GM12873 (cell line): ENCODE measurements around the gene LPCAT2.
A peak's percentile ranks its signal among the peaks of the same experiment; 100 is the strongest.

Experiments used
- TF ChIP-seq, protein P1 (sequence below): IDR thresholded peaks from 2 replicates; pipeline ENCODE4 v1.5.1; 2012; ENCODE audit warnings: low read depth, mild to moderate bottlenecking, moderate library complexity, low read length, control low read depth; ENCODE audit not compliant: insufficient read depth; ENCODE audit errors: missing control alignments

Gene LPCAT2, protein sequence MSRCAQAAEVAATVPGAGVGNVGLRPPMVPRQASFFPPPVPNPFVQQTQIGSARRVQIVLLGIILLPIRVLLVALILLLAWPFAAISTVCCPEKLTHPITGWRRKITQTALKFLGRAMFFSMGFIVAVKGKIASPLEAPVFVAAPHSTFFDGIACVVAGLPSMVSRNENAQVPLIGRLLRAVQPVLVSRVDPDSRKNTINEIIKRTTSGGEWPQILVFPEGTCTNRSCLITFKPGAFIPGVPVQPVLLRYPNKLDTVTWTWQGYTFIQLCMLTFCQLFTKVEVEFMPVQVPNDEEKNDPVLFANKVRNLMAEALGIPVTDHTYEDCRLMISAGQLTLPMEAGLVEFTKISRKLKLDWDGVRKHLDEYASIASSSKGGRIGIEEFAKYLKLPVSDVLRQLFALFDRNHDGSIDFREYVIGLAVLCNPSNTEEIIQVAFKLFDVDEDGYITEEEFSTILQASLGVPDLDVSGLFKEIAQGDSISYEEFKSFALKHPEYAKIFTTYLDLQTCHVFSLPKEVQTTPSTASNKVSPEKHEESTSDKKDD

DNA sequence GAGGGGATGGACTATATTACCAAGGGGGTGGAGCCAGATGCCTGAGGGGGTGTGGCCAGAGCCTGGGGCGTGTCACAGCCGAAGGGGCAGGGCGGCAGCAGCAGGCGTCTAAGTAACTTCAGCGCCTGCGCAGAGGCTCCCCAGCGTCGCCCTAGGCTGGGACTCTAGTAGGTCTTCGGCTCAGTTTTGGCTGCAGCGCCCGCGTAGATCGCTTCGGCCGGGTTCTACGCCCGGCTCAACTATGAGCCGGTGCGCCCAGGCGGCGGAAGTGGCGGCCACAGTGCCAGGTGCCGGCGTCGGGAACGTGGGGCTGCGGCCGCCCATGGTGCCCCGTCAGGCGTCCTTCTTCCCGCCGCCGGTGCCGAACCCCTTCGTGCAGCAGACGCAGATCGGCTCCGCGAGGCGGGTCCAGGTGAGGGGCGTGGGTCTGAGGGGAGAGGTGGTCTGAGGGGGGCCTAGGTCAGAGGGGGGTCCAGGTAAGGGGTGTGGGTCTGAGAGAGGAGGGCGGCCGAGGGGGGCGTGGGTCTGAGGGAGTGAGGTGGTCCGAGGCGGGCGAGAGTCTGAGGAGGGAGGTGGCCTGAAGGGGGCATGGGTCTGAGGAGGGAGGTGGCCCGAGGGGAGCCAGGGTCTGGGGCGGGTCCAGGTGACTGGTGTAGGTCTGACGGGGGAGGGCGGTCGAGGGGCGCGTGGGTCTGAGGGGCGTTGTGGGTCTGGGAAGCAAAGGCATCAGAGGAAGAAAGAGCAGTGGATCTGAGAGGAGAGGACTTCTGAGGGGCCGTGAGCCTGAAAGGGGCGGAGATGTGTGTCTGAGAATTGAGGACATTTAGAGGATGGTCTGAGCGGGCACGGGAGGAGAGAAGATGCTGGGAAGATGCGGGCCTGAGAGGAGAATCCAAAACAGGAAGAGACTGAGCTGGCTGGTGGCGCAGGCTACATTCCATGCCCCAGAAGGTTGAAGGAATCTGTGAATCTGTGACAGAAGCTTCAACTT is at the start of gene LPCAT2:
Gene LPCAT2, plus strand, starts transcription at position 132 of the 991 bp plus-strand sequence. Its CDS starts 110 bp downstream, at position 242.
- TF ChIP-seq, protein P1, sequence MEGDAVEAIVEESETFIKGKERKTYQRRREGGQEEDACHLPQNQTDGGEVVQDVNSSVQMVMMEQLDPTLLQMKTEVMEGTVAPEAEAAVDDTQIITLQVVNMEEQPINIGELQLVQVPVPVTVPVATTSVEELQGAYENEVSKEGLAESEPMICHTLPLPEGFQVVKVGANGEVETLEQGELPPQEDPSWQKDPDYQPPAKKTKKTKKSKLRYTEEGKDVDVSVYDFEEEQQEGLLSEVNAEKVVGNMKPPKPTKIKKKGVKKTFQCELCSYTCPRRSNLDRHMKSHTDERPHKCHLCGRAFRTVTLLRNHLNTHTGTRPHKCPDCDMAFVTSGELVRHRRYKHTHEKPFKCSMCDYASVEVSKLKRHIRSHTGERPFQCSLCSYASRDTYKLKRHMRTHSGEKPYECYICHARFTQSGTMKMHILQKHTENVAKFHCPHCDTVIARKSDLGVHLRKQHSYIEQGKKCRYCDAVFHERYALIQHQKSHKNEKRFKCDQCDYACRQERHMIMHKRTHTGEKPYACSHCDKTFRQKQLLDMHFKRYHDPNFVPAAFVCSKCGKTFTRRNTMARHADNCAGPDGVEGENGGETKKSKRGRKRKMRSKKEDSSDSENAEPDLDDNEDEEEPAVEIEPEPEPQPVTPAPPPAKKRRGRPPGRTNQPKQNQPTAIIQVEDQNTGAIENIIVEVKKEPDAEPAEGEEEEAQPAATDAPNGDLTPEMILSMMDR = no peak

DNA sequence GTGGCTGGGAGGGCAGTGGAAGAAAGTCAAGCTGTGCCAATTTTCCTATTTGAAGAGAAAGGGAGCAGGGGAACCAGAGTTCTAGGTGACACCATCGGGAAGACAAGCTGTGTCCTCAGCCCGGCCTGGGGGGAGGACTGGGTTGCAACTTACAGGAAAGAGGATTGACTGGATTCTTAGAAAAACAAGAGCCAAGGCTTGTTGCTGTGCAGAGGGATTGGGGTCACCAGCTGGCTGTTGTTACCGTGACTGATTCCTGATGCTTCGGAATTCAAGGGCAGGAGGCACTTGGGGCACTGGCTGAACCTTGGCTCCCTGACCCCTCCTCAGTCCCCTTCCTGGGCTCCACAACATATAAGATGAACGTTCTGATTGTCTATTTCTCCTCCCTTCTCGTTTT is 46.6 kb upstream of the LPCAT2 start:
- TF ChIP-seq, protein P1 = no peak

DNA sequence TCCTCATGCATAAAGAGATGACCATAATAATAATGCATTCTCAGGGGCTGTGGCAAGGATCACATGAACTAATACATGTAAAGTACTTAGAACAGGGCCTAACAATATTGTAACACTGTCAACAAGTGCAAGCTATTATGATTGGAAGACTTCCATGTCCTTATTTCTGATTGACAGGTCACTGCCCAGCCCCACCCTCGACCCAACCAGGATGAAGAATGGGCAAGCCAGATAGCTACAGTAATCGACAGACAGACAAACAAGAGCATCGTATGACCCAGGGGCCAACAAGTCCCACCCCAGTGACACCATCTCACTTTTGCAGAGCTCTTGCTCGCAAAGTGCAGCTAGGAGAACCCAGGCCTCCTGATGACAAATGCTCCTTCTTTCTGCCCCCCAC is 44.5 kb upstream of the LPCAT2 start:
- TF ChIP-seq, protein P1 = no peak

DNA sequence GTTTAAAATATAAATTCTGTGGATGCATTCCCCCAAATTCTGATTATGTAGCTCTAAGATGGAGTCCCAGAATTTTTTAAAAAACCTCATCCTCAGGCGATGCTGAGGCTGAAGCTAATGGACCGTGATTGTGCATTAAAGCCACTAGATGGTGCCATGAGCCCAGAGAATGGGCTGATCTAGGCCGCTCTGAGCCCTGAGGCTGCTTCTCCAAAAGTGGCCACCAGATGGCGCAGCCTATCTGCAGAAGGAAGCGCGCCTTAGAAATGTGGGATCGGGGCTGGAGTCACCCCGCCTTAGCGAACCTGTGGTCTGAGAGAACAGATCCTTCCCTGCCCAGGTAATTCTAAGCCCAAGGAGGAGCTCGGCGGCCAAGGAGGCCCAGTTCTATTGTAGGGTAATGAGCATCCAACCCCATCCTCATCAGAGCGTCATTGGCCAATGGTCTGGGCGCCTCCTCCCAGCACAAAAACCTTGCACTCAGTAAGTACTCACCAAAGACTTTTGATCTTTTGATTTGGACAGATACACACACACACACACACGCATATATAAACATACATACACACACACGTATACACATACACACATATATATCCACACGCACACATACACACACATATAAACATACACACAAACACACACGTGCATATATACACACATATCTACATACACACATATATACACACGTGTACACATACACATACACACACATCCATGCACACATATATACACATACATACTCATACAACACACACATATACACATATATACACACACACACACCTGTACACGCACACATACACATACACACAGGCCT is 43.6 kb upstream of the LPCAT2 start:
- TF ChIP-seq, protein P1 = peak; percentile 99

DNA sequence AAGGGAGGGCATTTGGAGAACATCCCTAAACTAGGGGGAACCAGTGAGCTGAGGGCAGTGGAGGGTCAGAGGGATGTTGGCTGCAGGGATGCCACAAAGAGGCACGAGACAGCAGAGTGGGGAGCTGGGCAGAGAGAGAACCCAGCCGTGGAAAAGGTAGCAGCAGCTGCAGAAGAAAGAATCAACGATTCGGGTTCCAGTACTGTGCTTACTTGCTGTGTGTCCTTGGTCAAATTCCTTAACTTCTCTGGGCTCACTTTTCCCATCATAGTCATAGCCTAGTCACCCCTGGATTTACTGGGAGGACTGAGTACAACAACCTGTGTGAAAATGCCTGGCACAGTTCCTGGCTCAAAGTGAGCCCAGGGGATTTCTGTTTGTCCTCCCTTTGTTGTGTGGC is 42.7 kb upstream of the LPCAT2 start:
- TF ChIP-seq, protein P1 = no peak

DNA sequence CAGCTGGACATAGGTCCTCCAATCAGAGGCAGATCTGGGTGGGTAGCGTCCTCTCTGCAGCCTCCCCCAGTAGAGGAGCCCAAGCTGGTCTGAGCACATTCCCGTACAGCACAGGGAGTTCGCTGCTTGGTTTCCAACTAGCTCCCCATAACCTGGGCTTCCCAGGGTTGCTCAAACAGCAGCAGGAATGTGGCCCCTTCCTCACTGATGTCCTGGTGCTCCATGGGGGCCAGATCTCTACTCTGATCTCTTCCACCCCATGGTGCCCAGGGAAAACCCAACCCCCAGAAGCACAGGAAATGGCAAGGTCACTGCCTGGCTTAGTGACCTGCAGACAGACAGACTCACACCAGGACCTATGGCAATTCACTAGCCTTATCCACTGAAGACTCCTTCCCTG is 41.0 kb upstream of the LPCAT2 start:
- TF ChIP-seq, protein P1 = no peak
